DND-41 (cell line): ENCODE data around the gene NOC3L.

ENCODE experiments used
- EZH2 ChIP-seq: IDR thresholded peaks from 3 replicates; pipeline ENCODE4 v1.6.1; 2012; ENCODE audit warnings: borderline replicate concordance, low read depth, mild to moderate bottlenecking, moderate library complexity, low read length, inconsistent platforms; ENCODE audit not compliant: severe bottlenecking
- TF ChIP-seq, protein P1 (sequence below): IDR thresholded peaks from 2 replicates; pipeline ENCODE4 v1.5.1; 2012; ENCODE audit warnings: borderline replicate concordance, low read length, moderate library complexity, mild to moderate bottlenecking; ENCODE audit not compliant: poor library complexity, severe bottlenecking; ENCODE audit errors: extremely low read depth

DNA sequence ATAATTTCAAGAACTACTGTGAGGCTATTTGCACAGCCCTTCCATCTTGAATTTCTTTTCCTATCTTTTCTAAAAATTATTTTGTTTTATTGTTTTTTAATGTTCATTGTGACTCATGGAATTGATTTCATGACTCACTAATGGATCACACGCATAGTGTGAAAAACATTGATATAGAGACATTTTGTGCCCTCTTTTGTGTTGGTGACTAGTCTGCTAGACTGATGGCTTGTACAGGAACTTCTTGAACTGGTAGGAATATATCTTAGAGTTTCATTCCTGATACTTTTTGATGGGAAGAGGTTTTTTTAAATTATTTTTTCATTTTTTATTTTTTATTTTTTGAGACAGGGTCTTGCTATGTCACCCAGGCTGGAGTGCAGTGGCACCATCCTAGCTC is 12.6 kb upstream of the NOC3L start:
- TF ChIP-seq, protein P1, sequence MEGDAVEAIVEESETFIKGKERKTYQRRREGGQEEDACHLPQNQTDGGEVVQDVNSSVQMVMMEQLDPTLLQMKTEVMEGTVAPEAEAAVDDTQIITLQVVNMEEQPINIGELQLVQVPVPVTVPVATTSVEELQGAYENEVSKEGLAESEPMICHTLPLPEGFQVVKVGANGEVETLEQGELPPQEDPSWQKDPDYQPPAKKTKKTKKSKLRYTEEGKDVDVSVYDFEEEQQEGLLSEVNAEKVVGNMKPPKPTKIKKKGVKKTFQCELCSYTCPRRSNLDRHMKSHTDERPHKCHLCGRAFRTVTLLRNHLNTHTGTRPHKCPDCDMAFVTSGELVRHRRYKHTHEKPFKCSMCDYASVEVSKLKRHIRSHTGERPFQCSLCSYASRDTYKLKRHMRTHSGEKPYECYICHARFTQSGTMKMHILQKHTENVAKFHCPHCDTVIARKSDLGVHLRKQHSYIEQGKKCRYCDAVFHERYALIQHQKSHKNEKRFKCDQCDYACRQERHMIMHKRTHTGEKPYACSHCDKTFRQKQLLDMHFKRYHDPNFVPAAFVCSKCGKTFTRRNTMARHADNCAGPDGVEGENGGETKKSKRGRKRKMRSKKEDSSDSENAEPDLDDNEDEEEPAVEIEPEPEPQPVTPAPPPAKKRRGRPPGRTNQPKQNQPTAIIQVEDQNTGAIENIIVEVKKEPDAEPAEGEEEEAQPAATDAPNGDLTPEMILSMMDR = no peak
- TF ChIP-seq EZH2 = no peak
